D721Med (cell line): ENCODE measurements around the gene CDH18.

Source experiments
- DNase-seq: peaks from one replicate; pipeline ENCODE4 v3.0.0; 2011; ENCODE audit warnings: low spot score; ENCODE audit not compliant: insufficient read length
- FAIRE-seq: peaks from 2 replicates; lab custom pipeline; 2011; peaks lifted over from hg19 to GRCh38; lab: Jason Lieb, UNC
- CTCF ChIP-seq: IDR thresholded peaks from 2 replicates; pipeline ENCODE4 v1.5.1; 2012; ENCODE audit warnings: mild to moderate bottlenecking, control low read depth; ENCODE audit not compliant: insufficient read depth; ENCODE audit errors: missing control alignments

The CDH18 gene

DNA sequence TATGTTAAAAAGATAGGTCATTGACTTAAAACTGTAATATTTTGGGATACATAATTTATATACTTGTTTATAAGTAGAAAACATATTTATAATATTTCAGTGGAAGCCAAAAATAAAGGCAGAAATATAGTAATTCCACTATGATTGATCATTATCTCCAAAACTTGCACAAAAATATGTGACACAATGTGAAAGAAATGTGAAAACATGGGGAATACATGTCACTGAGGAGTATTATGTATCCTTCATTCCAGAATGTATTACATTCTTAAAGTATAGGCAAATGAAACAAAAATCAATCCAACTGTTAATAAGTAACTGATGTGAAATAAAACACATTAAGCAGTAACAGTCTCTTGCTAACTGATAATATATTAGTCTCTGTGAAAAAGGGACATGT lies 236.7 kb downstream of the CDH18 start:
- TF ChIP-seq CTCF, result no peak
- FAIRE-seq (no peak), DNase-seq (no peak)

GRCh38 chr5:19745247-19745646 lies 242.8 kb downstream of the CDH18 start:
- DNase-seq (no peak), FAIRE-seq (no peak)
- no peak for TF ChIP-seq CTCF

- no peak for DNase-seq
- no peak for TF ChIP-seq CTCF
- no peak for FAIRE-seq
These were observed 248.3 kb downstream of the CDH18 start for GRCh38 chr5:19739671-19740070.

DNA sequence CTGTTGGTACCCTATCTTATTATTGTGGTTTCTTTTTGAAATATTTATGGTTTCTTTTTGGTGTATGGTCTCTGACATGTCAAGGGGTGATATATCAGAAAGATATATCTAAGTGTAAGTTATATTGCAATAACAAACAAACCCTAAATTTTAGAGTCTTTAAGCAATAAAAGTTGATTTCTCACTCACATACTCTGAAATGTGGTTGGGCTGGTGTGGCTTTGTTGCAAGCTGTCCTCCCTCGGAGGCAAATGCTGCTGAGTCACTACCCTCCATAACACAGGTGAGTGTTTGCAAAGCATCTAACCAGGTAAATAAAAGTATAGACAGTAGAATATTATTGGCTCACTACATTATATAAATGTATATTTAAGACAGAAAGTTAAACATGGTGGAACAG lies 253.2 kb downstream of the CDH18 start:
- FAIRE-seq (no peak), DNase-seq (no peak)
- no peak for TF ChIP-seq CTCF

DNA sequence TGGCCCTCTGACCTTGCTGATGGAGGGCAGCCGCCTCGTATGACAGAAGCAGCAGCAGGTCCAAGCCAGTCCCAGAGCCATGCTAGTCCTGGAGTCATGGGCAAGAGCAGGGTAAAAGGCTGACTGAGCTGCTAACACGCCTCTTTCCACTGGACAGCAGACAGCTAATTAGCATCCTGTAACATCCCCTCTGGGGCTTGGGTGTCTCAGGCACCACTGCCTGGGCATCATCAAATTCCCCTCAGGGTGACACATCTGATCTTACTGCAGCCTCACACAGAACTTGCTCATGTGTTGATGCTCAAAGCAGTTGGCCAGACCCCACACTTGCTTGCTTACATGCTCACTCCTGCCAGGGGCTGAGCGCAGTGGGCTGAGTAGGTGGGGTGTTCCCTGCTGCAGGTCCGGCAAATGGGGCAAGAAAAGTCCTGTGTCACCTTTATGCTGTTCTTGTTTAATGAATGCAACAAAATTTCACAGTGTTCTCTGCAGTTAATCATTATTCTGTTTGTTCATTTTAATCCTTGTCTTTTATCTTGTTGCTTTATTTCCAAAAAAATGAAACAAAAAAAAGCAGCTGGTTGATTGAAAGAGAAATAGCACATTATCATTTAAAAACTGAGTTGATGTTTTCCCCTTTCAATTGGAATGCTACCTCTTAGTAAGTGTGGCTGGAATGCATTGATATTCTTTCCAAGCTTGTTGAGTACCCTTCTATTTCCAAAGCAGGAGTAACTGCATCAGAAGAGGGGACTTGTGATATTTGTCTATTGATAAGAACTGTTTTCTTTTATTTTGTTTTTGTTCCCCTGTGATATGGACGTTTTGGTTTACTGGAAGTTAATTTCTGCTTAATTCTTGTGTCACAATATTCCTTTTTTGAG lies 254.1 kb downstream of the CDH18 start:
- DNase-seq, result no peak
- FAIRE-seq, result no peak
- no peak for TF ChIP-seq CTCF

GRCh38 chr5:19728571-19728970 lies 259.4 kb downstream of the CDH18 start:
- FAIRE-seq (no peak), DNase-seq (no peak)
- TF ChIP-seq CTCF, result no peak

GRCh38 chr5:19719109-19719508 lies 268.9 kb downstream of the CDH18 start:
- TF ChIP-seq CTCF, result no peak
- DNase-seq, result no peak
- FAIRE-seq, result no peak
